ENCODE results near the gene FAAH.
A peak's percentile ranks its signal among the peaks of the same experiment; 100 is the strongest.

The FAAH gene

DNA sequence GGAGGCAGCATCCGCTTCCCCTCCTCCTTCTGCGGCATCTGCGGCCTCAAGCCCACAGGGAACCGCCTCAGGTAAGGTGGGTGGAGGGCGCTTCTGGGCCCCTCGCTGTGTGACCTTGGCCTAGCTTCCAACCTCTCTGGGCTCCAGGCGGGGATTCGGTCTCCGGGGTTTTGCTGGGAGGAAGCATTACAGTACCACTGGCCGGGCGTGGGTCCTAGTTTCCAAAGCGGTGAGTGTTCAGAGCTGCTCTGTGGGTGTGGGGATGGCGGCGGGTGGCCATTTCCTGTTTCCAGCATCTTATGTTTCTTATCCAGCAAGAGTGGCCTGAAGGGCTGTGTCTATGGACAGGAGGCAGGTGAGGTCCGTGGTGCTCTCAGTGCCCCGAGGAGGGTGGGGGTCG, 11.6 kb downstream of the FAAH start:
- TF ChIP-seq EZH2phosphoT487 (IDR thresholded peaks at IDR 0.05; ENCODE audit: low read depth) (no peak), CTCF (IDR thresholded peaks at IDR 0.05; ENCODE audit: low read depth, low read length) (no peak)
- H2AFZ ChIP-seq (ENCODE audit: low read depth, low read length), result no peak overlapping the region
- no peaks in the 10 kb centered on the region; the same call in 1 of the 2 replicates for H3K4me1 ChIP-seq (ENCODE audit: low read length)
- no peak overlapping the region for H3K4me3 ChIP-seq (ENCODE audit: low read length)
- no peaks in the 10 kb centered on the region for H3K79me2 ChIP-seq (ENCODE audit: low read length)
- H3K4me2 ChIP-seq (ENCODE audit: low read length), result no peak overlapping the region
- no peak overlapping the region for H3K9ac ChIP-seq (ENCODE audit: low read length)
- no peaks in the 10 kb centered on the region for H3K27me3 ChIP-seq (ENCODE audit: low read depth, low read length)
- H3K36me3 ChIP-seq (replicated peaks; ENCODE audit: low read depth, low read length), result no peaks in the 10 kb centered on the region
- no peaks in the 10 kb centered on the region for H3K9me3 ChIP-seq (ENCODE audit: insufficient read depth, low read length)
- H4K20me1 ChIP-seq (ENCODE audit: insufficient read depth, low read length), result no peaks in the 10 kb centered on the region
- H3K27ac ChIP-seq (ENCODE audit: low read length), result no peak overlapping the region

DNA sequence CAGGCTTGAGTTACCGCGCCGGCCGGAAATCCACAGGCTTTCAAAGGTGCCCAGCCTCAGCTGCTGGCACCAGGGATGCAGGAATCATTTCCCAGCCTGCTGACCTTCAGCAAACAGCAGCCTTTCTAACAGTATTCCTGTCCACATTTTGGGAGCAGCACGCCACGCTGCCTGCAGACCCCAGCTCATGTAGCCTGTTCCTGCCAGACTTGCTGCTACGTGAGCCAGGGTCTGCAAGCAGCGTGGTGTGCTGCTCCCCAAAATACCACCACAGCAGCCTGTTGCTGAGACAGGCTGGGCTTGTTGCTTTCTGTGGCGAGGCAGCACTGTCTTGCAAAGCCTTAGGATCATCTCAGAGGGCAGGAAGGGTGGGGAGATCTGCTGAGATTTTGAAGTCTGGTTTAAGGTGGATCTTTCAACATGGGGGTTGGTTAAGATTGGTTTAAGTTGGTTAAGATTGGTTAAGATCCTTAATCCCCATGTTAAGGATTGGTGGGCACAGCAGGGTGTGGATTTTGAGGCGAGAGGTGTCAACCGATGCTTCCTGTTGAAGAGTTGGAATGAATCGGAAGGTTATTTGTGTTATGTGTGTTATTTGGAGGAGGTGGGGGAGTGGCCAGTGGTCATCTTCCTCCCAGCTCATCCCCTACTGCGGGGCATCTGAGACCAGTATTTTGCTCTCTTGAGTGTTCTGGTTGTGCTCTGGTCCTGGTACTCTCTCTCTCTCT, 12.9 kb downstream of the FAAH start:
- no peak for TF ChIP-seq CTCF (IDR thresholded peaks at IDR 0.05; ENCODE audit: low read depth, low read length)
- no peak for TF ChIP-seq EZH2phosphoT487 (IDR thresholded peaks at IDR 0.05; ENCODE audit: low read depth)
- Histone ChIP-seq H3K4me3 (ENCODE audit: low read length) (peak overlapping the region; percentile 40; the same call in 1 of the 2 replicates), H4K20me1 (ENCODE audit: insufficient read depth, low read length) (no peaks in the 10 kb centered on the region), H2AFZ (ENCODE audit: low read depth, low read length) (no peak overlapping the region), H3K27ac (ENCODE audit: low read length) (no peak overlapping the region), H3K27me3 (ENCODE audit: low read depth, low read length) (no peaks in the 10 kb centered on the region), H3K79me2 (ENCODE audit: low read length) (no peaks in the 10 kb centered on the region), H3K4me2 (ENCODE audit: low read length) (peak overlapping the region; percentile 40), H3K36me3 (replicated peaks; ENCODE audit: low read depth, low read length) (no peaks in the 10 kb centered on the region), H3K9ac (ENCODE audit: low read length) (no peak overlapping the region), H3K9me3 (ENCODE audit: insufficient read depth, low read length) (no peaks in the 10 kb centered on the region), H3K4me1 (ENCODE audit: low read length) (no peaks in the 10 kb centered on the region; the same call in 1 of the 2 replicates)

DNA sequence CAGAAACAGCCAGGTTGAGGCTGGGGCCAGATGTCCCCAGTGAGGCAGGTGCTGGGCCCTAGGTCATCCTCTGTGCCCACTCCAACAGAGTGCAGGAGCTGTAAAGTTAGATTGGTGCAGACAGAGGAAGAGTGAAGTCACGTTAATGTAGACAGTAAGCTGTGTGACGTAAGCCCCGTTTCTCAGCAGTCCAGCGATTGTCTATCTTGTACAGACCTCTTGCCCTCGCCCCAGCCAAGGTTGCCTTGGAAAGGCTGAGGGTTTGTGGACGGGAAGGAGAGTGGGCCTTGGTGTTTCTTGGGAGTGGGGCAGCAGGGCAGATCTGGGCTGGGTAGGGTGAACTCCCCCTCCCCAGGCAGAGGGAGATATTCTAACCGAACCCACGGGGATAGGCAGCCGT, 13.5 kb downstream of the FAAH start:
- TF ChIP-seq CTCF (IDR thresholded peaks at IDR 0.05; ENCODE audit: low read depth, low read length) (no peak), EZH2phosphoT487 (IDR thresholded peaks at IDR 0.05; ENCODE audit: low read depth) (no peak)
- Histone ChIP-seq H3K4me2 (ENCODE audit: low read length) (no peak overlapping the region), H3K4me1 (ENCODE audit: low read length) (no peaks in the 10 kb centered on the region; the same call in 1 of the 2 replicates), H2AFZ (ENCODE audit: low read depth, low read length) (no peak overlapping the region), H3K4me3 (ENCODE audit: low read length) (no peak overlapping the region), H3K36me3 (replicated peaks; ENCODE audit: low read depth, low read length) (no peaks in the 10 kb centered on the region), H4K20me1 (ENCODE audit: insufficient read depth, low read length) (no peaks in the 10 kb centered on the region), H3K9ac (ENCODE audit: low read length) (no peak overlapping the region), H3K27me3 (ENCODE audit: low read depth, low read length) (no peaks in the 10 kb centered on the region), H3K9me3 (ENCODE audit: insufficient read depth, low read length) (no peaks in the 10 kb centered on the region), H3K27ac (ENCODE audit: low read length) (no peak overlapping the region), H3K79me2 (ENCODE audit: low read length) (no peaks in the 10 kb centered on the region)

DNA sequence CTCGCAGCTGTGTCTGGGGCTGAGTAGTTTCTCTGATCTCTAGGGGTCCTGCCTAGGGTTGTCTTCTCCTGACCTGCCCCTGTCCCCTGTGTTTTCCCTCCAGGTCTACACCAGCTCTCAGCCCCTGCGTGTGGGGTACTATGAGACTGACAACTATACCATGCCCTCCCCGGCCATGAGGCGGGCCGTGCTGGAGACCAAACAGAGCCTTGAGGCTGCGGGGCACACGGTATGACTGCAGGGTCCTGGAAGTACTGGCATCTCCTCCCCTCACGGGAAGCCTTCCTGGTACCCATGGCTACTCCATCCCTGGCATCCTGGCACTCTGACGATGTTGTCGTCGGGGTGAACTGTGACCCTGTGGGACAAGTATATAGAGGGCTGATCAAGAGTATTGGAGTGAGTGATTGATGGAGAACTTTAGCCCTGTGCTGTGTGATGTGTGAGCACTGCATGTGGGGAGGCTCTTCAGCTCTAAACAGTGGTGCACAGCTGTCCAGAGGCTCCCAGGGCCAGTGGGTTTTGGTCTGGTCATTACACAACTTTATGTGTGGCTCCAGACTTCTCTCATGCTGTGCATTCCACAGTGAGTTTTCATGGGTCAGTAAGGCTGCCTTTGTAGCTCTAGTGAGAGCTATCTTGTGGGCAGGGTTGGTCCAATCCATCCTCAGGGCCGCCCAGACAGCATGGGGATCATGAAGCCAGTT, 14.4 kb downstream of the FAAH start:
- TF ChIP-seq EZH2phosphoT487 (IDR thresholded peaks at IDR 0.05; ENCODE audit: low read depth), result no peak
- no peak for TF ChIP-seq CTCF (IDR thresholded peaks at IDR 0.05; ENCODE audit: low read depth, low read length)
- no peak overlapping the region for H3K4me3 ChIP-seq (ENCODE audit: low read length)
- H3K27ac ChIP-seq (ENCODE audit: low read length), result no peak overlapping the region
- no peaks in the 10 kb centered on the region for H3K36me3 ChIP-seq (replicated peaks; ENCODE audit: low read depth, low read length)
- no peak overlapping the region for H3K4me2 ChIP-seq (ENCODE audit: low read length)
- H3K4me1 ChIP-seq (ENCODE audit: low read length), result peaks cover under 1% of the 10 kb centered on the region; the same call in 1 of the 2 replicates
- no peaks in the 10 kb centered on the region for H3K79me2 ChIP-seq (ENCODE audit: low read length)
- H3K9me3 ChIP-seq (ENCODE audit: insufficient read depth, low read length), result no peaks in the 10 kb centered on the region
- H3K9ac ChIP-seq (ENCODE audit: low read length), result no peak overlapping the region
- no peaks in the 10 kb centered on the region for H4K20me1 ChIP-seq (ENCODE audit: insufficient read depth, low read length)
- H2AFZ ChIP-seq (ENCODE audit: low read depth, low read length), result no peak overlapping the region
- H3K27me3 ChIP-seq (ENCODE audit: low read depth, low read length), result no peaks in the 10 kb centered on the region
